ENCODE data around the gene COL9A2.
A peak's percentile ranks its signal among the peaks of the same experiment; 100 is the strongest.

COL9A2 gene

DNA sequence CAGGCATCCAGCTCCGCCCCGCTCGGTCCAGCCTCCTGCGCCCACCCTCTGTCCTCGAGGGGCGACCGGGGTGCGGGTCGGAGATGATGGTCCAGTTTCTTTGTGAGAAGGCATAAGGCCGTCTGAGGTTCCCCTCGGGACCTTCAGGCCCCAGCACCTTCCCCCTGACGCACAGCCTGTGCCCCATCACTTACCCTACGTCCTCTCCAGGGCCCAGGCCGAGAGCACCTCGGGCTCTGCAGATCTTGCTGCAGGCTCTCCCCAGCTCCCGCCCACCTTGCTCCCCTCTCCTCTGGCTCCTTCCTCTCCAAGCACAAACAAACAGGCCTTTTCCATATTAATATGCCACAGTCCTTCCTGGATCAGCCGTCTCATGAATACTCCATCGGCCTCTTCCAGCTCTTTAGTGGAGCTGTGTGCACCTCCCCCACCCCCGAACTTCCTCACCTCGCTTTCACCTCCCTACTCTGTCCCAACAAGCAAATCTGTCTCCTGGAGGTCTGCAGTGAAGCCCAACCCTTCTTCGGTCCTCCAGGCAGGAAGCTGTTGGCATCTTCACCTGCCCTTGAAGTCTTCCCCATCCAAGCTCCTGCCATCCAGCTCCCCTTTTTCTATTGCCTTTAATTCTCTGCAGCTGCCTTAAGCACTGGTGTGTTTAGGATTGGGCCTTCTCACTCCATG, 448 bp upstream of the COL9A2 start:
- no peak for DNase-seq

- no peak for DNase-seq
Observed at GRCh38 chr1:40315795-40316594, 1.1 kb downstream of the COL9A2 start.

GRCh38 chr1:40315239-40315794, 1.8 kb downstream of the COL9A2 start:
- peak; percentile 76 for DNase-seq

DNA sequence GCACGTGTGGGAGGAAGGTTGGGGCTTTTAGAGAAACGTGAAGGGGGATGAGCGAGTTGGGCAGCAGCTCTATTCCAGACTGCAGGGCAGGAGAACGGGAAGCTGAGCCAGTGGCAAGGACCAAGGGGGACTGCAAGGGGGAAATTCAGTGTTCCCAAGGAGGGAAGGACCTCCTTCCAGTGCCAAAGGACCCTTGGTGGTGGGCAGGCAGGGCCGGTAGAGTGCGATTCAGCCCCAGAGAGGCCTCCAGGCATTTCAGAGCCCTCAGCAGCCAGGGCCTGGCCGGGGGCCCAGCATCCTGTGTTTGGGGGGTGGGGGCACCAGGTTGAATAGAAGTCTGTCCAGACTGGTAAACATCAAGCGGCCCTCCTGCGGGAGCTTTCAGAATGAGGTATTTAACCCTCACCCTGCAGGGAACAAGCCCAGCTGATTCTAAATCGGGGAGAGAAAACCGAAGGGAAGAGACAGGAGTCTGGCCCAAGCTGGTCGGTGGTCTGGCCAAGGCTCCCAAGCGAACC, 2.3 kb downstream of the COL9A2 start:
- DNase-seq, result no peak

DNA sequence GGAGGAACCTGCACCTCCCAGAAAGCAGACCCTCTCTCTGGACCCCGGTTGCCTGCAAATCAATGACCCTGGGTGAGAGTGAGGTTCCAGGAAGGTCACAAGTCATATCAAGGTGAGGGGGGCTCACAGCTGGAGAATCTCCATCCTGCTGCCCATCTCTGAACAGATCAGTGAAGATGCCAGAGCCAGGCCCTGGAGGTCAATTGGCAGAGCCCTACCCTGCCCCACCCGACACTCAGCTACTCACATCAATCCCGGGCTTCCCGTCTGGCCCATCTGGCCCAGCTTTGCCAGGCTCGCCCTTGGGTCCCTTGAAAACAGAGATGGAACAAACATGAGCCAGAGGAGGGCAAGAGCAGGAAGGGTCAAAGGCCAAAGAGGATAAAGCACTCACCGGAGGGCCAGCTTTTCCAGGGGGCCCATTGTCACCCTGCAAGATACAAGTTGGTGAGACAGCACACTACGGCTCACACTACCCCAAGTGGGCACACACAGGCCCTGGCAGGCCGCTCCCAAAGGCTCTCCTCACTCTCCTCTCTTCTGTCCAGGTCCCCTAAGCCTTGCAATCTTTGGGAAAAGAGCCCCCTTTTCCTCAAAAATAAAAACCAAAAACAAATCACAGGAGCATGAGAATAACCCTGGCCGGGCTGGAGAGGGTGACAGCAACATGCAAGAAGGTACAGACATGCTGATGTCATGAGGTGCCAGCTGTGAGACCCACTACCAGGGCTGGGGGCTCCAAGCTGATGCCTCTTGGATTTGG, 2.9 kb downstream of the COL9A2 start:
- no peak for DNase-seq

- DNase-seq, result no peak
Observed at GRCh38 chr1:40313329-40313957, 3.6 kb downstream of the COL9A2 start.

DNA sequence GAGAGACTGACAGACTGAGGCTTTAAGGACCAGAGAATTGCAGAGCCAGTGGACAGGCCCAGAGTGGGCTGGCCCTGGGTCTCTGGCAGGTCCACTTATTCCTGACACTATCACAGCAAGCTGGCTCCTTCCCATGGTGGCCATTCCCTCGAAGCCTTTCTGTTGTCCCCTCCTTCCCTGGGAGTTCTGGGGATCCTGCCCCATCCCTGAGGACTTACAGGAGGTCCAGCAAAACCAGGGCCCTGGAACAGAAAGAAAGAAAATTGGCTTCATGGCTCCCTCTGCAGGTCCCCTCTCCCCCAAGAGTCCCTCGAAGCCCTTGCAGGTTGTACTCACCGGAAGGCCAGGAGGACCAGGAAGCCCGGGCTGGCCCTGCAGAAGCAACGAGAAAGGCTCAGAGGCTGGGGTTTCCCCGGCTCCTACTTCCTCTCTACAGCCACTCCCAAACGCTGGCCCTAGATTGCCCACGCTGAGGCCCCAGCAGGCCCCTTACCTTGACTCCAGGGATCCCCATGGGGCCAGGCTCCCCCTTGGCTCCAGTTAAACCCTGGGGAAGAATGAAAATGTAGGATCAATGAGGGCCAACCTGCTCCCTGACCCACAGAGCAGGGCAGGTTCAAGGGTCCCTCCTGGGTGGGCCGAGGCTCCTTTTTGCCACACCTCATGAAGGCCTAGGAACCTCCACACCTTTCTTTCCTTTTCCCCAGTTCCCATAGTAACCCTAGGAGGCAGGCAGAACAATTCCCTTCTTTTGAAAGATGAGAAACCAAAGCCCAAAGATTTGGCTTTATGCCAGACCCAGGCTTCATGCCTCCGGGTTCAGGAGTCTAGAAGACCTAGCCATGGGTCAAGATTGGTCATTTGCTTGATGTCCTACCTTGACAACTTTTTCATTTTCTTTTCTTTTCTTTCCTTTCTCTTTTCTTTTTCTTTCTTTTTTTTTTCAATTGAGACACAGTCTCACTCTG, 4.6 kb downstream of the COL9A2 start:
- DNase-seq, result no peak

GRCh38 chr1:40311692-40312091, 5.4 kb downstream of the COL9A2 start:
- no peak for DNase-seq

DNA sequence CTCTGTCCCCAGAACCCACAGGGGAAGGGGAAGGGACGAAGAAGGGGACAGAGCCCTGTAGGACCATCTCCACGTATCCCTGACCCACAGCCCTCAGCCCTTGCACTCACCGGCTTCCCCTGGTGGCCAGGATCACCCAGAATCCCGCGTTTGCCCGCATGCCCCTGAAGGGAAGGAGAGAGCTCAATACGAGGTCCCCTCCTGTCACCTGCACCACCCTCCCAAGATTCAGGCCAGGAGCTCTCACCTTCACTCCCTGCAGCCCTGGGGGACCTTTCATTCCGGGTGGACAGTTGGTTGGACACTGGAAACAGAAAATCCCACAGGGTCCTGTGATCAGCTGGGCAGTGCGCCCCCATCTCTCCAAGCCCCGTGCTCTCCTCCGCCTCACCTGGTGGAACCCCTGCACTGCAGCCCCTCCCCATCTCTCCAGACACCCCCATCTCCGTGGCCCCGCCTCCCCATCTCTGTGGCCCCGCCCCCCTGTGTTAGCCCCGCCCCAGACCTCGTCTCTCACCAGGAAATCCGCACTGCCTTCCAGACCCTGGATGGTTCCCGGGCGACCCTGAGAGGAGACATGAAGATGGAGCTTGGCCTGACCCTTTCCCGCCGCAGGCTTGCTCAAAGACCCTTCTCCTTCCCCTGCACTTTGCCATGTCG, 6.0 kb downstream of the COL9A2 start:
- no peak for DNase-seq

DNA sequence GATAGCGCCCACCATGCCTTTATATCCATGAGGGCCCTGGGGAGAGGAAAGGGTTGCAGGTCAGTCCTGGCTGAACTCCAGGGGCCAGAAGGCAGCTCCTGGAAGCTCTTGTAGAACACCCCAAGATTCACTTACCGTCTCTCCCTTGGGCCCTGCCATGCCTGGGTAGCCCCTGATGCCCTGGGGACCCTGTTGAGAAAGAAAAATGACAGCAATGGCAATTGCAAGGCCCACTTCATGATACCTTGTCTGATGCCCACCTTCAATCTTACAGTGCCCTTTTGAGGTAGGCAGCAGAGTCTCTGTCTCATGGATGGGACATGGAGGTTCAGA, 7.0 kb downstream of the COL9A2 start:
- DNase-seq, result no peak

DNA sequence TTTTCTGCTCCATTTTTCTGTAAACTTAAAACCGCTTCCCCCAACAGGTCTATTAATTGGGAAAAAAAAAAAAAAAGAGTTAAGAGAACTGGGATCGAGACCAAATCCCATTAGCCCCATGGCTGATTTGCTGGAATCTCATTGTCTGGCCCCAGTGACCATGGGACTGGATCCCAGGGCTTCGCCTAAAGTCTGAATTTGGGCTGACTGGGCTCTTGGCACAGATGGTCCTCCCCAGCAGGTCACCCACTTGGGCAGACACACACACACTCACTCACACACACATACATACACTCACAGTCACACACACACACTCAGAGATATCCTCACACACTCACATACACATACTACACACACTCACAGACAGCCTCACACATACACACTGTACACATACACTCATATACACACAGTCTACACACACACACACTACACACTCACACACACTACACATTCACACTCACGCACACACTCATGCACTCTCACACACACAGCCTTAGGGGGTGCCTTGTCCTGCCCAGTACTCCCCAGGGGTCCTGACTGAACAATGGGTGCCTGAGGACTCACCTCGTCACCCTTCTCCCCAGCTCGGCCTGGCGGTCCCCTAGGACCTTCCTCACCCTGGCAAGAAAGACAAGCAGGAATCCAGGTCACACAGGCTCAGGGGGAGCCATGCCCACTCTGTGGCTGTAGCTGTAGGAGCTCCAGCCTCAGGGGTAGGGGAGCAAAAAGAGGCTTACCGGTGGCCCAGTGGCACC, 7.5 kb downstream of the COL9A2 start:
- DNase-seq, result no peak

- no peak for DNase-seq
Observed at GRCh38 chr1:40308036-40308727, 8.9 kb downstream of the COL9A2 start.

- DNase-seq, result no peak
Observed at GRCh38 chr1:40307186-40307585, 9.9 kb downstream of the COL9A2 start.

DNA sequence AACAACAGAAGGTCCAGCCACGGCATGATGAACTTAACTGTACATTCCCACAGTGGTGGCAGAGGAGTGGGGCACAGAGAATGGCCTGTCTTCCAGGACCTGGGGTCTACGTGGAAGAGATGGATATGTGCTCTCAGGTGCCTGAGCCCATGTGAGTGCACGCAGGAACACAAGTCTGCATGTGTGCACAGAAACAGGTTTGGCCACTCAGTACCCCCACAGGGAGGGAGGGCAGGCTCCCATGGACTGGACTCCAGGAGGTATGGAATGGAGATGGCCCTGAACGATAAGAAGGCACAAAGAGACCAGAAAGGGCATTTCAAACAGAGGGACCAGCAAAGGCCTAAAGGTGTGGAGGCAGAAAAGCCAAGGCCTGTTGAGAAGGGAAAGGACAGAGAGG, 10.8 kb downstream of the COL9A2 start:
- DNase-seq, result no peak

GRCh38 chr1:40305871-40306270, 11.2 kb downstream of the COL9A2 start:
- no peak for DNase-seq

DNA sequence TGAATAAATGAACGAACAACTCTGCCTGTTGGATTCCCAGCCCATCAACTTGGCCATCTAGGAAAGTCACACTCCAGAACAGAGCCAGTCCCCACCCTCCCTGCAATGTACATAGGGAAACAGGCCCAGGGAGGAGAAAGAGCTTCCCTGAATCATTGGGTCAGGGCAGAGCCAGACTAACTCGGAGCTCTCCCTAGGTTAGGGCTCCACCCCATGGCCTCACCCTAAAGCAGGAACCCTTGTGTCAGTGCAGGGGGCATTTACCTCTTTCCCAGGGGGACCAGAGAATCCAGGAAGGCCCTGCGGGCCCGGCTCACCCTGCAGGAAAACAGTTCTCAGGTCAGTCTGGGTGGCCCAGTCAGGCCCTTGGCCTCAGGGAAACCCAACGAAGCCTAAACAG, 11.6 kb downstream of the COL9A2 start:
- no peak for DNase-seq

GRCh38 chr1:40303790-40304189, 13.3 kb downstream of the COL9A2 start:
- DNase-seq, result no peak

DNA sequence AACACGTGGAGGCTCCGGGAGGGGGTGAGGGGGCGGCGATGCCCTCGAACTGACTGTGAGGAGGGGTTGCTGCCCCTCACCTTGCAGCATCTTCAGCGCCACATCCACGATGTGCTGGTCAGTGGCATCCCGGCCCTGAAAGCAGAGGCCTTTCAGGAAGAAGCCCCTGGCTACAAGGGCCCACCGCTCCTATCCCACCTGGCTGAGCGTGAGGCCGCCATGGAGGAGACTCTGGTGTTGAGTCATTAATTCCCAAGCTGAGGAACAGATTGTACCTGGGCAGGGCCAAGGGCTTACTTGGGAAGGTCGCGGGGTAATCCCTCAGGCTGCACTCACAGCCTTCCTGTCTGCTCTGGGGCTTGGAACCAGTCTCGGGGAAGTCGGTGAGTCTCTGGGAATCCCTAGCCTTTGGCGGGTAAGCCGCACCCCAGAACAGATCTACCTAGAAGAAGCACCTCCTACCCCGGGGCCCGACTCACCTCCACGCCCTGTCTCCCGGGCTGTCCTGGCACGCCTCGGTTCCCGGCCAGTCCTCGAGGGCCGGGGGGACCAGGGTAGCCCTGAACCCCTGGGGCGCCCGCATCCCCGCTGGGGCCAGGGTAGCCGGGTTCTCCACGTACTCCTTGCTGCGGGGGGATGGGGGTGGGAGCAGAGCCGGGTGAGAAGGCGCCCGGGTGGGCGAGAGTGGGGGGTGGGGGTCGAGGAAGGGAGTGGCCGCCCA, 13.9 kb downstream of the COL9A2 start:
- no peak for DNase-seq

DNA sequence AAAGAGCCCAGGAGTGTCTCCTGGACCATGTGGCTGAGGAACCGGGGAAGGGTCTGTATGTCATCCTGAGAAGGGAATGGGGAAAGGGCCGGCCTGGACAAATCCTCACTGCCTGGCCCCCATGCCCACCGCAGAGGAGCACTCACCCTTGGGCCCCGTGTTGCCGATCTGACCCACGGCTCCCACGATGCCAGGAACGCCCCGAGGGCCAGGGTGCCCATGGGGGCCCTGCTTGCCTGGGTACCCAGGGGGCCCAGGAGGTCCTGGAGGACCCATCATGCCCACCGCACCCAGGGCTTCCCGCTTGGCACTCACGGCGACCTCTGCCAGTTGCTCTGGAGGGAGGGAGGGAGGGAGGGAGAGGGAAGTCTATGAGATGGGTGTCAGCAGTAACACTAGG, 14.6 kb downstream of the COL9A2 start:
- DNase-seq, result no peak
